Retinal pigment epithelial cell (primary cell): Measurements from ENCODE around the gene ANAPC7.
"Not testable (repeated sequence)": the region's sequence is repeated elsewhere in the genome, so short reads cannot be mapped to it uniquely, and the experiment has no call there.

ENCODE experiments used
- DNase-seq: peaks from one replicate; pipeline ENCODE4 v3.0.0-alpha.2; 2010; ENCODE audit warnings: low read depth
- H3K4me3 ChIP-seq: 2 replicates; pipeline ENCODE4 v1.5.1; 2011; ENCODE audit warnings: mild to moderate bottlenecking, low read length, control low read depth, moderate library complexity
- TF ChIP-seq, protein P1 (sequence below): conservative IDR thresholded peaks from 2 replicates; pipeline ENCODE4 v1.5.1; 2011; ENCODE audit warnings: low read depth, low read length, control low read depth, inconsistent platforms

ANAPC7 gene

DNA sequence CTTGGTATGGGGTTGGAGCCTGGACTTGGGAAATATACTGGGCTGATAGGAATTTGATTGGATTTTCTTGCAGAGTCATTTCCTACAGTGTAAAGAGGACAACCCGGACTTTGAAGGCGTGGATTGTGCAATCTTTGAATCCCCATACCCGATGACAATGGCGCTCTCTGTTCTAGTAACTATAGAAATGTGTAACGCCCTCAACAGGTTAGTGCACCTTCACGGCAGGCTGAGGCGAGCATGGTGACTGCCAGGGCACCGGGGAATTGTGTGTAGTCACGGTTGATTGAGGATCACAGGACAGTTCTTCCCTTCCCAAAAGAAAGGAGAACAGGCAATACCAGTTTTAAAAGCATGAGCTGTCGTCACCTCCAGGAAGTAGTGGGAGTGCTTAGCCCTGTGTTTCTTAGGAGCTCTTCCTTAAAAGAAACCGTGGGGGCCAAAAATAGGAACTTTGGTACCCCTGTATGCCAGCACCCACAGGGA, 58.3 kb downstream of the ANAPC7 start:
- TF ChIP-seq, protein P1, sequence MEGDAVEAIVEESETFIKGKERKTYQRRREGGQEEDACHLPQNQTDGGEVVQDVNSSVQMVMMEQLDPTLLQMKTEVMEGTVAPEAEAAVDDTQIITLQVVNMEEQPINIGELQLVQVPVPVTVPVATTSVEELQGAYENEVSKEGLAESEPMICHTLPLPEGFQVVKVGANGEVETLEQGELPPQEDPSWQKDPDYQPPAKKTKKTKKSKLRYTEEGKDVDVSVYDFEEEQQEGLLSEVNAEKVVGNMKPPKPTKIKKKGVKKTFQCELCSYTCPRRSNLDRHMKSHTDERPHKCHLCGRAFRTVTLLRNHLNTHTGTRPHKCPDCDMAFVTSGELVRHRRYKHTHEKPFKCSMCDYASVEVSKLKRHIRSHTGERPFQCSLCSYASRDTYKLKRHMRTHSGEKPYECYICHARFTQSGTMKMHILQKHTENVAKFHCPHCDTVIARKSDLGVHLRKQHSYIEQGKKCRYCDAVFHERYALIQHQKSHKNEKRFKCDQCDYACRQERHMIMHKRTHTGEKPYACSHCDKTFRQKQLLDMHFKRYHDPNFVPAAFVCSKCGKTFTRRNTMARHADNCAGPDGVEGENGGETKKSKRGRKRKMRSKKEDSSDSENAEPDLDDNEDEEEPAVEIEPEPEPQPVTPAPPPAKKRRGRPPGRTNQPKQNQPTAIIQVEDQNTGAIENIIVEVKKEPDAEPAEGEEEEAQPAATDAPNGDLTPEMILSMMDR: no peak
- DNase-seq: no peak
- no peak overlapping the region for H3K4me3 ChIP-seq

DNA sequence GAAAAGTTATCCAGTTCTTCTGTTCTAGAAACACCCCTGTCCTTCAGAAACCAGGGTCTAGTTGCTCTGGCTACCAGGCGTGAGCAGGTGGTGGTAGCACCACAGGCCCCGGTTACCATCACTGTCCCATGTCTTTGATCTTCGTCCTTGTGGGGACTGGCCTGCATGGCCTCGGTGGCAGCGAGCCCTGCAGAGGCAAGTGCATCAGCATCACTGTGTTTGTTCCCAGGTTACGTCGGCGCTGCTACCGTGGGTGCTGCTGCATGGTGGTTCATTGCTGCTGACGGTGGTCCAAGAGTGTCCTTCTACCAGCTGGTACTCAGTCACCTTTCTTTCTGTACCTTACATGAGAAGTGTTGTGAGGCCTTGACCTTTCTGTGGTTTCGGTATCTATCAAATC, 58.9 kb downstream of the ANAPC7 start:
- TF ChIP-seq, protein P1: no peak
- no peak overlapping the region for H3K4me3 ChIP-seq
- no peak for DNase-seq

DNA sequence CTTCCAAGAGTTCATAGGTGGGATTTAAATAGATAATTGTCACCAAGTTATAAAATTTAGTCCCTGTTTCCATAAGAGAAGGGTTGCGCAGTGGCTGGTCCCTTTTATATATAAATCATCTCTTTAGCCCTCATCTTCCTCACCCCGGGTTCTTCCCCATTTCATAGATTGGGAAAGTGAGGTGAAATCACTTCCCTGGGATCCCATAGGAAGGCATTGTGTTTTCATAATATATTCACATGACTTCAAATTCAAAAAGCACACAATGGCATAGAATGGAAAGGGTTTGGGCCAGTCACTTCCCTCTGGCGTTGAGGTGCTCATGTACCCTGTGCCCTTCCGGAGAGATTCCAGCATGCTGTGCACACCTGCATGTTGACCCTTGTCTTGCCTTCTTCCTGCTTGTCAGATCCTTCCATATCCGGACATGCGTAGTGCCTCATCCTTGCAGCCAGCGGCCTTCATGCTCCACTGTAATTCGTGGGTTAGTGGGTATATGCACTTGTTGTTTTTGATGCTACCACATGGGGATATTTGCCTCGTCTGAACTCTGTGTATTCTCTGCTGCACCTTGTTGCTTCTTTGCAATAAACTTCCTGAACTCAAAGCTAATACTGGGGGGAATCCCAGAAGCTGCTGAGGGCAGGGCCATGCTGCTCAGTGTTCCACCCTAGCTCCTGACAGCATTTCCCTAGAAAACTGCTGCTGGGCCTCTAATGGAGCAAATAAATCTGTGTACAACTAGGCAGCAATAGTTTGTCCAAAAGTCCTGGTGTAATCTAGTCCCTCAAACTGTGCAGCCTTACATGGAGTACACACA, 59.6 kb downstream of the ANAPC7 start:
- no peak overlapping the region for H3K4me3 ChIP-seq
- no peak for DNase-seq
- TF ChIP-seq, protein P1: no peak

DNA sequence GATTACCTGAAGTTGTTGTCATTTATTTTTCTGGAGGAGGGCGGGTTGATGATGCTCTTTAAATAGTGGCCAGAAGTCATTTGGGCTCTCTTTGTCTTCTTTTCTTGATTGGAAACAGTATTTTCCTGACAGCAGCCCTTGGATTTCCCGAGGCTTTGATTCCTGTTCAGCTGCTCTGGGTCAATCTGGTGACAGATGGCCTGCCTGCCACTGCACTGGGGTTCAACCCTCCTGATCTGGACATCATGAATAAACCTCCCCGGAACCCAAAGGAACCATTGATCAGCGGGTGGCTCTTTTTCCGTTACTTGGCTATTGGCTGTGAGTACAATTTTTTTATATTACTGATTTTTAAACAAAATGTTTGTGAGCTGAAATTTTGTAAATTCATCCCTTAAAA, 60.4 kb downstream of the ANAPC7 start:
- H3K4me3 ChIP-seq: no peak overlapping the region
- no peak for DNase-seq
- TF ChIP-seq, protein P1: no peak

DNA sequence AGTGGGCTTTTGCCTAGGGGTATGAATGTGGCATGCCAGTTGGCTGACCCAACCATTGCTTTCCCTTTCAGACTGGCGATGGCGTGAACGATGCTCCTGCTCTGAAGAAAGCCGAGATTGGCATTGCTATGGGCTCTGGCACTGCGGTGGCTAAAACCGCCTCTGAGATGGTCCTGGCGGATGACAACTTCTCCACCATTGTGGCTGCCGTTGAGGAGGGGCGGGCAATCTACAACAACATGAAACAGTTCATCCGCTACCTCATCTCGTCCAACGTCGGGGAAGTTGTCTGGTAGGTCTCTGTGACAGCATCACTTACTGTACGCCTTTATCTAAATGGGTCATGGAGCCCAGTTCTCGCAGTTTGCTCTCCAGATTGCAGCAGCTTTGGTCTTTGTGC, 61.4 kb downstream of the ANAPC7 start:
- TF ChIP-seq, protein P1: no peak
- DNase-seq: no peak
- no peak overlapping the region for H3K4me3 ChIP-seq

DNA sequence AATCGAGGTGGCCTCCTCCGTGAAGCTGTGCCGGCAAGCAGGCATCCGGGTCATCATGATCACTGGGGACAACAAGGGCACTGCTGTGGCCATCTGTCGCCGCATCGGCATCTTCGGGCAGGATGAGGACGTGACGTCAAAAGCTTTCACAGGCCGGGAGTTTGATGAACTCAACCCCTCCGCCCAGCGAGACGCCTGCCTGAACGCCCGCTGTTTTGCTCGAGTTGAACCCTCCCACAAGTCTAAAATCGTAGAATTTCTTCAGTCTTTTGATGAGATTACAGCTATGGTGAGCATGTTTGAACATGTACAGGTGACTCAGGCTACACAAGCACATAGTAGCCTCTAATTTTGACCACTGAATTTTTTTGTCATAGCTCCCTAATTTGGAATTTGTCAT, 62.8 kb downstream of the ANAPC7 start:
- H3K4me3 ChIP-seq: no peak overlapping the region
- DNase-seq: no peak
- TF ChIP-seq, protein P1: no peak

DNA sequence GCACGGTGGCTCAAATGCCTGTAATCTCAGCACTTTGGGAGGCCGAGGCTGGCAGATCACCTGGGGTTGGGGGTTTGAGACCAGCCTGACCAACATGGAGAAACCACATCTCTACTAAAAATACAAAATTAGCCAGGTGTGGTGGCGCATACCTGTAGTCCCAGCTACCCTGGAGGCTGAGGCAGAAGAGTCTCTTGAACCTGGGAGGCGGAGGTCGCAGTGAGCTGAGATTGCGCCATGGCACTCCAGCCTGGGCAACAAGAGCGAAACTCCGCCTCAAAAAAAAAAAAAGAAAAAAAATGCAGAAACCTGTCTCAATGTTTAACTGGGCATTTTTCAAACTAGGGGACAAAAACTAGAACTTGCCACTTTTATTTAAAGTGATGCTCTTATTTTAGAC, 63.2 kb downstream of the ANAPC7 start:
- DNase-seq, H3K4me3 ChIP-seq: not testable (repeated sequence)
